CD4-positive, alpha-beta T cell treated with Interleukin-4 for 4 hours (primary cell): ENCODE results near the gene CCDC185.

Experiments
- DNase-seq: peaks from one replicate; pipeline ENCODE4 v3.0.0-alpha.2; 2020

CCDC185 gene

DNA sequence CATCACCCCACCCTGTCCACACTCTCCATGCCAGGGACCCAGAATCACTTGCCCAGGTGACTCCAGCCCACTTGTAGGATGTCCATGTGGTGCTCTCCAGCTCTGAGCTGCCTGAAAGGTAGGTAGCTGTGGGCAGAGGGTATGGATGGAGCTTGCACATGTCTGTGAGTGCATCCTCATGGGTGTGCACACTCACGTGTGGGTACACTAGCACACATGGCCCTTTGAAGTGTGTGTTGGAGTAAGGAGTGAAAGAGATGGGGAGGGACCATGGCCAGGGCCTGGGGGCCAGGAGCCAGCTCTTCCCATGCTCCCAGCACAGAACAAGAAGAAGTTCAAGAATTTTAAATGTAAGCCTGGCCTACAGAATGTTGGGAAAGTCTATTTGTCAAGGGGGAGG, 50.2 kb downstream of the CCDC185 start:
- DNase-seq = no peak

DNA sequence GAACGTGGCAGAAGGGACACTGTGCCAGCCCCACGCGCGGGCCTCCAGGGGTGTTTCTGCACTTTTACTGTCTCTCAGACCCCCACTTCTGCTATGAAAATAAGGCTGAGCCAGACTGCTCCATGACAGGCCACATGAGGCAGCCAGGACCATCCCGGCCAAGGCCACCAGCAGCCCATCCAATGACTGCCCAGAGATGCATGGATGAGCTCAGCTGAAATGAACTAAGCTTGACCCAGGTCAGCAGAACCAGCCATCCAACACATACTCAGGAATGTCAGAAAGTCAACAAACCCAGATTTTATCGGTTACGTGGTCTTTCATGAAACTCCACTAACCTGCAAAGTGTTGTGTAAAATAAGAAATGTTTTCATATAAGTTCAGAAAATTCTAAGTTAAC, 51.2 kb downstream of the CCDC185 start:
- no peak for DNase-seq
